ENCODE results near the gene EFNA4. TPM values are rescaled to one million over a fixed set of nuclear protein-coding genes. Genes with fewer than 3 reads are reported as not detected.

The EFNA4 gene
- polyA plus RNA-seq, 1 donor (not counting 4 experiments of a cell fraction or from before 2014, with no cell fraction given), result 7.6 TPM

DNA sequence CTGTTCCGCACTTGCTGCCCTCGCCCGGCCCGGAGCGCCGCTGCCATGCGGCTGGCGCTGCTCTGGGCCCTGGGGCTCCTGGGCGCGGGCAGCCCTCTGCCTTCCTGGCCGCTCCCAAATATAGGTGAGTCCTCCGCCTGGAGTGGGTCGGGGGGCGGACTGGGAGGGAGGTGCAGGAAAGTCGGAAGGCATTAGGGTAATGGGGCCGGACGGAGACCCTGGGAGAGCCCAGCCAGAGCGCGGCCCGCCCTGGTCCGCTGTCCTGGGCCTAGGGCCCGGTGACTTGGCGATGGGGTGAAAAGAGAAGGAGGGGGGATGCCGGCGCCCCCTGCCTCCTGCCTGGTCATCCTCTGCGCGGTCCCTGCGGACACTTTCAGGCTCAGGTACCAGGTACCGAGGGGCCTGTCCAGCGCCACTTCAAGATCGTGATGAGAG is 12.2 kb upstream of the EFNA4 start:
- Histone ChIP-seq H3K9me3 (ENCODE audit: control insufficient read depth, low read depth, low read length) (no peaks in the 10 kb centered on the region), H3K79me2 (ENCODE audit: control insufficient read depth, insufficient read depth, low read length) (peaks cover 33% of the 10 kb centered on the region), H3K4me3 (ENCODE audit: control insufficient read depth in 2 of 3, extremely low read depth in 1 of 3, insufficient read depth in 2 of 3, low read depth in 1 of 3, low read length in 3 of 3) (peak overlapping the region; percentile 75 to 93 (median 91)), H3K27me3 (ENCODE audit: control insufficient read depth, extremely low read depth, insufficient read depth, low read length) (no peaks in the 10 kb centered on the region), H4K20me1 (ENCODE audit: control insufficient read depth, extremely low read depth, insufficient read depth, low read length) (no peaks in the 10 kb centered on the region), H3K36me3 (ENCODE audit: control insufficient read depth in 2 of 2, extremely low read depth in 1 of 2, insufficient read depth in 2 of 2, low read length in 2 of 2) (peaks cover 10 to 14% of the 10 kb centered on the region in 2 experiments), H2AFZ (ENCODE audit: control insufficient read depth, low read length) (peak overlapping the region; percentile 22), H3K9ac (ENCODE audit: control insufficient read depth, extremely low read depth, insufficient read depth, low read length) (peak overlapping the region; percentile 84), H3K4me2 (ENCODE audit: control insufficient read depth, extremely low read depth, insufficient read depth, low read depth, low read length) (peak overlapping the region; percentile 95), H3K27ac (ENCODE audit: control insufficient read depth, insufficient read depth, low read length) (peak overlapping the region; percentile 77), H3K9me1 (ENCODE audit: control insufficient read depth, extremely low read depth, insufficient read depth, low read length) (no peaks in the 10 kb centered on the region), H3K4me1 (ENCODE audit: control insufficient read depth, extremely low read depth, insufficient read depth, low read length) (peaks cover 27% of the 10 kb centered on the region)
- dilution Hi-C loops (cut with MboI; ENCODE audit: extremely low pct_ligation_motif_present, low sequenced_read_pairs), result no loop called here
- DNase-seq (ENCODE audit: low read depth, low spot score), result no peak
- no peak for TF ChIP-seq EZH2 (IDR thresholded peaks at IDR 0.05; ENCODE audit: low read length)
- TF ChIP-seq, protein P1, sequence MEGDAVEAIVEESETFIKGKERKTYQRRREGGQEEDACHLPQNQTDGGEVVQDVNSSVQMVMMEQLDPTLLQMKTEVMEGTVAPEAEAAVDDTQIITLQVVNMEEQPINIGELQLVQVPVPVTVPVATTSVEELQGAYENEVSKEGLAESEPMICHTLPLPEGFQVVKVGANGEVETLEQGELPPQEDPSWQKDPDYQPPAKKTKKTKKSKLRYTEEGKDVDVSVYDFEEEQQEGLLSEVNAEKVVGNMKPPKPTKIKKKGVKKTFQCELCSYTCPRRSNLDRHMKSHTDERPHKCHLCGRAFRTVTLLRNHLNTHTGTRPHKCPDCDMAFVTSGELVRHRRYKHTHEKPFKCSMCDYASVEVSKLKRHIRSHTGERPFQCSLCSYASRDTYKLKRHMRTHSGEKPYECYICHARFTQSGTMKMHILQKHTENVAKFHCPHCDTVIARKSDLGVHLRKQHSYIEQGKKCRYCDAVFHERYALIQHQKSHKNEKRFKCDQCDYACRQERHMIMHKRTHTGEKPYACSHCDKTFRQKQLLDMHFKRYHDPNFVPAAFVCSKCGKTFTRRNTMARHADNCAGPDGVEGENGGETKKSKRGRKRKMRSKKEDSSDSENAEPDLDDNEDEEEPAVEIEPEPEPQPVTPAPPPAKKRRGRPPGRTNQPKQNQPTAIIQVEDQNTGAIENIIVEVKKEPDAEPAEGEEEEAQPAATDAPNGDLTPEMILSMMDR (optimal IDR thresholded peaks at IDR 0.05 in 1 of 3, IDR thresholded peaks at IDR 0.05 in 1 of 3, conservative IDR thresholded peaks at IDR 0.05 in 1 of 3; ENCODE audit: extremely low read depth in 1 of 3, insufficient read depth in 2 of 3, low read length in 3 of 3), result no peak
- FAIRE-seq, result no peak

GRCh38 chr1:155051777-155052398 is 11.7 kb upstream of the EFNA4 start:
- peak overlapping the region; percentile 84 for H3K9ac ChIP-seq (ENCODE audit: control insufficient read depth, extremely low read depth, insufficient read depth, low read length)
- no peaks in the 10 kb centered on the region for H3K9me3 ChIP-seq (ENCODE audit: control insufficient read depth, low read depth, low read length)

More at GRCh38 chr1:155051777-155052398, 11.7 kb upstream of the EFNA4 start:
- Histone ChIP-seq H3K9me1 (ENCODE audit: control insufficient read depth, extremely low read depth, insufficient read depth, low read length) (no peaks in the 10 kb centered on the region), H3K36me3 (ENCODE audit: control insufficient read depth in 2 of 2, extremely low read depth in 1 of 2, insufficient read depth in 2 of 2, low read length in 2 of 2) (peaks cover 15 to 19% of the 10 kb centered on the region in 2 experiments), H3K4me3 (ENCODE audit: control insufficient read depth in 2 of 3, extremely low read depth in 1 of 3, insufficient read depth in 2 of 3, low read depth in 1 of 3, low read length in 3 of 3) (peak overlapping the region; percentile 75 to 93 (median 91)), H3K27ac (ENCODE audit: control insufficient read depth, insufficient read depth, low read length) (peak overlapping the region; percentile 77), H3K4me1 (ENCODE audit: control insufficient read depth, extremely low read depth, insufficient read depth, low read length) (peaks cover 27% of the 10 kb centered on the region), H3K27me3 (ENCODE audit: control insufficient read depth, extremely low read depth, insufficient read depth, low read length) (no peaks in the 10 kb centered on the region), H2AFZ (ENCODE audit: control insufficient read depth, low read length) (peak overlapping the region; percentile 22), H3K79me2 (ENCODE audit: control insufficient read depth, insufficient read depth, low read length) (peaks cover 33% of the 10 kb centered on the region), H3K4me2 (ENCODE audit: control insufficient read depth, extremely low read depth, insufficient read depth, low read depth, low read length) (peak overlapping the region; percentile 95), H4K20me1 (ENCODE audit: control insufficient read depth, extremely low read depth, insufficient read depth, low read length) (no peaks in the 10 kb centered on the region)
- FAIRE-seq (peak; percentile 5), DNase-seq (ENCODE audit: low read depth, low spot score) (no peak)
- TF ChIP-seq, protein P1 (optimal IDR thresholded peaks at IDR 0.05 in 1 of 3, IDR thresholded peaks at IDR 0.05 in 1 of 3, conservative IDR thresholded peaks at IDR 0.05 in 1 of 3; ENCODE audit: extremely low read depth in 1 of 3, insufficient read depth in 2 of 3, low read length in 3 of 3), result no peak
- TF ChIP-seq EZH2 (IDR thresholded peaks at IDR 0.05; ENCODE audit: low read length), result no peak
- dilution Hi-C loops (cut with MboI; ENCODE audit: extremely low pct_ligation_motif_present, low sequenced_read_pairs), result no loop called here

Measured in keratinocyte (primary cell).